ENCODE results near the gene HAPLN3.

HAPLN3 gene, protein sequence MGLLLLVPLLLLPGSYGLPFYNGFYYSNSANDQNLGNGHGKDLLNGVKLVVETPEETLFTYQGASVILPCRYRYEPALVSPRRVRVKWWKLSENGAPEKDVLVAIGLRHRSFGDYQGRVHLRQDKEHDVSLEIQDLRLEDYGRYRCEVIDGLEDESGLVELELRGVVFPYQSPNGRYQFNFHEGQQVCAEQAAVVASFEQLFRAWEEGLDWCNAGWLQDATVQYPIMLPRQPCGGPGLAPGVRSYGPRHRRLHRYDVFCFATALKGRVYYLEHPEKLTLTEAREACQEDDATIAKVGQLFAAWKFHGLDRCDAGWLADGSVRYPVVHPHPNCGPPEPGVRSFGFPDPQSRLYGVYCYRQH
- long read RNA-seq: 0 reads

DNA sequence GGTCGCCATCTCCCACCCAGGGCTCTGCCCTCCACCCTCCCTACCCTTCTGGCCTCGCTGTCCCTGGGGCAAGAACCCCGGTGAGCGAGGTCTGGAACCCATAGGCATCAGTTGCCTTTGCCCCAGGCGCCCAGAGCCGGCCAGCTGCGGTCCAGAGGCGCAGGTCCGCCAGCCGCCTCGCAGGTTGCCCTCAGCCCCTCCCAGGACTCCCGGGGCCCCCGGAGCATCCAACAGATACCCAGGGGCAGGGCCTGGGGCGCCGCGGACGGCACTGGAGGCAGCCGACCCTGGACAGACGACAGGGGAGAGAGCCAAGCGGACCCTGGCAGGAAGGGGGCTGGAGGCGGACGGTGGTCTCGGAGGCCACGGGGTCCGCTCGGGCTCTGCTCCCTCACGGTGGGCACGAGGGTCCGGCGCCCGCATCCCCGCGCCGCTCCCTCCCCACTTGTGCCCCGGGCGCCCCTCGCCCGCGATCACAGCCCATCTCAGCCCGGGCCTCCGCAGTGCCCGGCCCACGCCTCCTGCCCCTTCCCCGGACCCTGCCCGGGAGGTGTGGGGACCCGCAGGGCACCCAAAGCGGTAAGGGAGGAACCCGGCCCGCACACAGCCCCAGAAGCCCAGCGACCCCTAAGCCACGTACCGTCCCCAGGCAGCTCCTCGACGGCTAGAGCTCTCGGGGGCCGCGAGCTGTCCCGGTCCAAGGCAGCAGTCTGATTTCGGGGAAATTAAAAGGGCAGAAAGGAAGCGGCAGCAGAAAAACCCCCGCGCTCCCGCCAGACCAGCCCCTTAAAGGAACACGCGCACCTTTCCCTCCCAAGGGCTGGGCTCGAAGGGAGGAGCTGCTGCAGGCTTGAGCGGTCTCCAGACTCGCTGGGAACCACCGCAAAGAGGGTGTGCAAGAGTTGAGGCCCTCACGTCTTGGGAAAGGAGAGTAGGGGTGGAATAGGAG lies at the start of gene HAPLN3:
HAPLN3 (minus strand) TSS at position 726 of the 949 bp plus-strand sequence. CDS start 8,246 bp downstream, outside the sequence.
- TF ChIP-seq GABPA (IDR thresholded peaks at IDR 0.05; ENCODE audit: low read depth): no peak
- TF ChIP-seq, protein P1, sequence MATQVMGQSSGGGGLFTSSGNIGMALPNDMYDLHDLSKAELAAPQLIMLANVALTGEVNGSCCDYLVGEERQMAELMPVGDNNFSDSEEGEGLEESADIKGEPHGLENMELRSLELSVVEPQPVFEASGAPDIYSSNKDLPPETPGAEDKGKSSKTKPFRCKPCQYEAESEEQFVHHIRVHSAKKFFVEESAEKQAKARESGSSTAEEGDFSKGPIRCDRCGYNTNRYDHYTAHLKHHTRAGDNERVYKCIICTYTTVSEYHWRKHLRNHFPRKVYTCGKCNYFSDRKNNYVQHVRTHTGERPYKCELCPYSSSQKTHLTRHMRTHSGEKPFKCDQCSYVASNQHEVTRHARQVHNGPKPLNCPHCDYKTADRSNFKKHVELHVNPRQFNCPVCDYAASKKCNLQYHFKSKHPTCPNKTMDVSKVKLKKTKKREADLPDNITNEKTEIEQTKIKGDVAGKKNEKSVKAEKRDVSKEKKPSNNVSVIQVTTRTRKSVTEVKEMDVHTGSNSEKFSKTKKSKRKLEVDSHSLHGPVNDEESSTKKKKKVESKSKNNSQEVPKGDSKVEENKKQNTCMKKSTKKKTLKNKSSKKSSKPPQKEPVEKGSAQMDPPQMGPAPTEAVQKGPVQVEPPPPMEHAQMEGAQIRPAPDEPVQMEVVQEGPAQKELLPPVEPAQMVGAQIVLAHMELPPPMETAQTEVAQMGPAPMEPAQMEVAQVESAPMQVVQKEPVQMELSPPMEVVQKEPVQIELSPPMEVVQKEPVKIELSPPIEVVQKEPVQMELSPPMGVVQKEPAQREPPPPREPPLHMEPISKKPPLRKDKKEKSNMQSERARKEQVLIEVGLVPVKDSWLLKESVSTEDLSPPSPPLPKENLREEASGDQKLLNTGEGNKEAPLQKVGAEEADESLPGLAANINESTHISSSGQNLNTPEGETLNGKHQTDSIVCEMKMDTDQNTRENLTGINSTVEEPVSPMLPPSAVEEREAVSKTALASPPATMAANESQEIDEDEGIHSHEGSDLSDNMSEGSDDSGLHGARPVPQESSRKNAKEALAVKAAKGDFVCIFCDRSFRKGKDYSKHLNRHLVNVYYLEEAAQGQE (IDR thresholded peaks at IDR 0.05; ENCODE audit: insufficient replicate concordance, low read depth): no peak
- no peak for TF ChIP-seq SPI1 (IDR thresholded peaks at IDR 0.05; ENCODE audit: borderline replicate concordance, low read depth)
- peaks cover 30% of the 10 kb centered on the region for H3K27me3 ChIP-seq (ENCODE audit: insufficient read depth, poor library complexity, severe bottlenecking)
- no peak within 1 kb of the TSS for H3K27ac ChIP-seq (replicated peaks)
- no peak within 1 kb of the TSS for H3K4me3 ChIP-seq (replicated peaks; ENCODE audit: insufficient read depth, low read length)
- no peak for DNase-seq (ENCODE audit: low read depth in 1 of 2, low spot score in 1 of 2)

DNA sequence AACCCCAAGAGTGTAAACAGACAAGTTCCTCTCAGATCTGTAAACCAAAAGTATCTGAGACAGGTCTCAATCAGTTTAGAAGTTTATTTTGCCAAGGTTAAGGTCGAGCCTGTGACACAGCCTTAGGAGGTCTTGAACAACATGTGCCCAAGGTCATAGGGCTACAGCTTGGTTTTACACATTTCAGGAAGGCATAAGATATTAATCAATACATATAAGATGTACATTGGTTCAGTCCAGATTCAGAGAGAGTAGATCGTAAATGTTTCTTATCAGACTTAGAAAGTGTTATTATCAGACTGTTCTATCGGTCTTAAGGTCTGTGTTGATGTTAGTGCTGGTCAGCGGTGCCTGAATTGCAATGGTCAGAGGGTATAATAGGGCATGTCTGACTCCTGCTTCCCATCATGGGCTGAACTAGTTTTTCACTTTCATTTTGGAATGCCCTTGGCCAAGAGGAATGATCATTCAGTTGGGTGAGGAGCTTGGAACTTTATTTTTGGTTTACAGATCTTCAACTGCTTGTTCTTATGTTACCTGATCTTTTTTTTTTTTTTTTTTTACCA lies 44.8 kb upstream of the HAPLN3 start:
- H3K27me3 ChIP-seq (ENCODE audit: insufficient read depth, poor library complexity, severe bottlenecking): no peaks in the 10 kb centered on the region
- no peak overlapping the region for H3K4me3 ChIP-seq (replicated peaks; ENCODE audit: insufficient read depth, low read length)
- TF ChIP-seq POLR2AphosphoS5 (IDR thresholded peaks at IDR 0.05; ENCODE audit: low read depth): no peak
- TF ChIP-seq, protein P1 (IDR thresholded peaks at IDR 0.05; ENCODE audit: insufficient replicate concordance, low read depth): no peak
- TF ChIP-seq, protein P2, sequence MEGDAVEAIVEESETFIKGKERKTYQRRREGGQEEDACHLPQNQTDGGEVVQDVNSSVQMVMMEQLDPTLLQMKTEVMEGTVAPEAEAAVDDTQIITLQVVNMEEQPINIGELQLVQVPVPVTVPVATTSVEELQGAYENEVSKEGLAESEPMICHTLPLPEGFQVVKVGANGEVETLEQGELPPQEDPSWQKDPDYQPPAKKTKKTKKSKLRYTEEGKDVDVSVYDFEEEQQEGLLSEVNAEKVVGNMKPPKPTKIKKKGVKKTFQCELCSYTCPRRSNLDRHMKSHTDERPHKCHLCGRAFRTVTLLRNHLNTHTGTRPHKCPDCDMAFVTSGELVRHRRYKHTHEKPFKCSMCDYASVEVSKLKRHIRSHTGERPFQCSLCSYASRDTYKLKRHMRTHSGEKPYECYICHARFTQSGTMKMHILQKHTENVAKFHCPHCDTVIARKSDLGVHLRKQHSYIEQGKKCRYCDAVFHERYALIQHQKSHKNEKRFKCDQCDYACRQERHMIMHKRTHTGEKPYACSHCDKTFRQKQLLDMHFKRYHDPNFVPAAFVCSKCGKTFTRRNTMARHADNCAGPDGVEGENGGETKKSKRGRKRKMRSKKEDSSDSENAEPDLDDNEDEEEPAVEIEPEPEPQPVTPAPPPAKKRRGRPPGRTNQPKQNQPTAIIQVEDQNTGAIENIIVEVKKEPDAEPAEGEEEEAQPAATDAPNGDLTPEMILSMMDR (IDR thresholded peaks at IDR 0.05; ENCODE audit: insufficient read depth, low read length): no peak
- no peak for TF ChIP-seq GABPA (IDR thresholded peaks at IDR 0.05; ENCODE audit: low read depth)
- TF ChIP-seq SPI1 (IDR thresholded peaks at IDR 0.05; ENCODE audit: borderline replicate concordance, low read depth): no peak
- no peak for DNase-seq (ENCODE audit: low read depth in 1 of 2, low spot score in 1 of 2)
- H3K27ac ChIP-seq (replicated peaks): no peak overlapping the region

DNA sequence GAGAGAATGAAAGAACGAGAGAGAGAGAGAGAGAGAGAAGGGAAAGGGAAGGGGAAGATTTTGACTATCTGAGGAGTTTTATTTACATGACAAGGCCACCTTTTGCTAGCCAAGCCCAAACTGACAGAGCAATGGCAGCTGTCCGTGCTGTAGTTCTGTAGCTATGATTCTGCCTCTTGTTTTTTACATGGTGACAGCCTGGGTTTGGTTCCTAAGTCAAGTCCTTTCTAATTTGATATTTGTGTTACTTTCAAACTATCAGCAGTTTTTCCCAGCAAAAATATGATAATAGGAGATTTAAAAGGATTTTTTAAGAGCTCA lies 44.1 kb upstream of the HAPLN3 start:
- no peak for DNase-seq (ENCODE audit: low read depth in 1 of 2, low spot score in 1 of 2)
- TF ChIP-seq, protein P1 (IDR thresholded peaks at IDR 0.05; ENCODE audit: insufficient replicate concordance, low read depth): no peak
- no peak for TF ChIP-seq POLR2AphosphoS5 (IDR thresholded peaks at IDR 0.05; ENCODE audit: low read depth)
- TF ChIP-seq SPI1 (IDR thresholded peaks at IDR 0.05; ENCODE audit: borderline replicate concordance, low read depth): no peak
- TF ChIP-seq, protein P2 (IDR thresholded peaks at IDR 0.05; ENCODE audit: insufficient read depth, low read length): no peak
- TF ChIP-seq GABPA (IDR thresholded peaks at IDR 0.05; ENCODE audit: low read depth): no peak
- Histone ChIP-seq H3K27ac (replicated peaks) (no peak overlapping the region), H3K27me3 (ENCODE audit: insufficient read depth, poor library complexity, severe bottlenecking) (no peaks in the 10 kb centered on the region), H3K4me3 (replicated peaks; ENCODE audit: insufficient read depth, low read length) (no peak overlapping the region)
